IPS-20b (cell line): ENCODE data around the gene ADH1B.

ENCODE experiments used
- H3K27ac ChIP-seq: one replicate; pipeline ENCODE4 v1.5.1; 2013; ENCODE audit warnings: low read length
- H3K27me3 ChIP-seq: 2 replicates; pipeline ENCODE4 v1.6.1; 2013; ENCODE audit warnings: mild to moderate bottlenecking, low read length, inconsistent platforms; ENCODE audit not compliant: insufficient read depth
- H3K36me3 ChIP-seq: 2 replicates; pipeline ENCODE4 v1.6.1; 2013; ENCODE audit warnings: low read depth, mild to moderate bottlenecking, inconsistent platforms, low read length, moderate library complexity; ENCODE audit not compliant: insufficient read depth
- H3K4me1 ChIP-seq: 2 replicates; pipeline ENCODE4 v1.6.1; 2013; ENCODE audit warnings: mild to moderate bottlenecking, control low read depth, inconsistent platforms, low read length, moderate library complexity; ENCODE audit not compliant: insufficient read depth
- H3K4me3 ChIP-seq: 2 replicates; pipeline ENCODE4 v1.5.1; 2013; ENCODE audit warnings: mild to moderate bottlenecking, low read length, inconsistent platforms
- H3K9ac ChIP-seq: 2 replicates; pipeline ENCODE4 v1.6.1; 2013; ENCODE audit warnings: low read depth, mild to moderate bottlenecking, inconsistent platforms, low read length, moderate library complexity
- H3K9me3 ChIP-seq: 2 replicates; pipeline ENCODE4 v1.6.1; 2013; ENCODE audit warnings: mild to moderate bottlenecking, low read depth, low read length, inconsistent platforms; ENCODE audit not compliant: insufficient read depth

Gene ADH1B

DNA sequence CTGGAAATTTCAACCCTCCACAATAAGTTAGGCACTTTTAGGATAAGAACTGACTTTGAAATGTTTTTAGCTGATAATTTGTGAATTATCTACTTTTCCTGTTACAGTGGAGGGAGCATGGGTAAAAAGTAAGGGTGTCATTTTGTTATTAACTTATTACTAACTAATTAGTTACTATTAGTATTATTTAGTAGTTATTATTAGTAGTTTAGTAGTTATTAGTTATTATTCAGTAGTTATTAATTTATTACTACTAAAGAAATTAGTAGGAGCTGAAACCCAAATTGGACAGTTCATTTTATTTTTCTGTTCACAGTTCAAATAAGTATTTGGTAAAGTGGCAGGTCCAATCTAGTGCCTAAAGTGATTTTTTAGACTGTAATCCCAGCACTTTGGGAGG is 35.8 kb downstream of the ADH1B start:
- H3K27me3 ChIP-seq = no peaks in the 10 kb centered on the region
- H3K9ac ChIP-seq = no peak overlapping the region
- no peak overlapping the region for H3K27ac ChIP-seq
- H3K4me1 ChIP-seq = no peaks in the 10 kb centered on the region
- H3K36me3 ChIP-seq = no peaks in the 10 kb centered on the region
- no peak overlapping the region for H3K4me3 ChIP-seq
- H3K9me3 ChIP-seq = no peaks in the 10 kb centered on the region

DNA sequence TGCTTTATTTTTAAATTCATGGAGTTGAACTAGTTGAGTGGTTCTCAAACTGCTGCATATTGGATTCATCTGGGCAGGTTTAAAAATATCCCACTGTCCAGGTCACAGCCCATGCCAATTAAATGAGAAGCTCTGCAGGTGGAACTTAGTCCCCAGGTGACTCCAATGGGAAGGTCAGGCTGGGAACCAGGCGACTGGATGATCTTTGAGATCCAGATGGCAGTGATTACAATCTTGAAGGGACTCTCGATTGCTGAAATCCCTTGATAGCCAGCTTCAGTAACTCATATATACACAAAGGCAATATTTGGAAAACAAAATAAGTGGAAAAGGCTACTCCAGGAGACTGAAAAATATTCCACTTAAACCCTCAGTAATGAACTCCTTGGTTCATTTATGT is 38.5 kb downstream of the ADH1B start:
- Histone ChIP-seq H3K36me3 (no peaks in the 10 kb centered on the region), H3K9me3 (no peaks in the 10 kb centered on the region), H3K9ac (no peak overlapping the region), H3K27ac (no peak overlapping the region), H3K4me1 (no peaks in the 10 kb centered on the region; the same call in 1 of the 2 replicates), H3K4me3 (no peak overlapping the region), H3K27me3 (no peaks in the 10 kb centered on the region)

DNA sequence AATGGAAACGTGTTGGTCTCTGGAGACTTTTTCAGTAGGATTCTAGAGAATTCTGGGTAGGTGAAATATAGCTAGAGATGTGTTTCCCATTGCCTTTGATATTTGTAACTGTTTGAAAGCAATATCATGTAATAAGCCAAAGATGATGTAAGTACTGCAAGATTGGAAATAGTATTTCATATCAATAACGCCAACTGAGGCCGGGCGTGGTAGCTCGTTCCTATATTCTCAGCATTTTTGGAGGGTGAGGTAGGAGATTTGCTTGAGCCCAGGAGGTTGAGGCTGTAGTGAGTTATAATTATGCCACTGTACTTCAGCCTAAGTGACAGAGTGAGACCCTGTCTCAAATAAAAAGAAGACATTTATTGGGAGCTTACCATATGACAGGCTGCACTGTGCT is 39.9 kb downstream of the ADH1B start:
- H3K36me3 ChIP-seq = no peaks in the 10 kb centered on the region
- H3K9ac ChIP-seq = no peak overlapping the region
- H3K4me1 ChIP-seq = no peaks in the 10 kb centered on the region; the same call in 1 of the 2 replicates
- no peak overlapping the region for H3K4me3 ChIP-seq
- H3K27me3 ChIP-seq = no peaks in the 10 kb centered on the region
- no peaks in the 10 kb centered on the region for H3K9me3 ChIP-seq
- H3K27ac ChIP-seq = no peak overlapping the region

DNA sequence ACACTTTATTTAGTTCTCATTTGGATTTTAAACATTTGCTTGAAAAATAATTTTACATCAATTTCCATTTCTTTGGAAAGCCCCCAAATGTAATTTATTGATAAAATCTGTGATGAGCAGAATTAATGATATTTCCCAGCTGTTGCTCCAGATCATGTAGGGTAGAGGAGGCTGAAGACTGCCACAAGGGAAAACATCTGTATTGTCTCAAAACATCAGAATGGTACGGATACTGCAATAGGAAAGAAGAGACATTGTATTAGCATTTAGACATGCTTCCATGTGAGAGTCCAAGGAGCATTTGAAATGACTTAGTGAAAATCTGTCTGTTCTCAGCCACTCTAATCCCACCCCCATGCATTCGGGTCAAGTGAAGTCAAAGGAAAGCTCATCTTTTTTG is 44.8 kb downstream of the ADH1B start:
- Histone ChIP-seq H3K4me3 (no peak overlapping the region), H3K27ac (no peak overlapping the region), H3K9me3 (no peaks in the 10 kb centered on the region), H3K9ac (no peak overlapping the region), H3K36me3 (no peaks in the 10 kb centered on the region), H3K4me1 (no peaks in the 10 kb centered on the region; the same call in 1 of the 2 replicates), H3K27me3 (no peaks in the 10 kb centered on the region)

DNA sequence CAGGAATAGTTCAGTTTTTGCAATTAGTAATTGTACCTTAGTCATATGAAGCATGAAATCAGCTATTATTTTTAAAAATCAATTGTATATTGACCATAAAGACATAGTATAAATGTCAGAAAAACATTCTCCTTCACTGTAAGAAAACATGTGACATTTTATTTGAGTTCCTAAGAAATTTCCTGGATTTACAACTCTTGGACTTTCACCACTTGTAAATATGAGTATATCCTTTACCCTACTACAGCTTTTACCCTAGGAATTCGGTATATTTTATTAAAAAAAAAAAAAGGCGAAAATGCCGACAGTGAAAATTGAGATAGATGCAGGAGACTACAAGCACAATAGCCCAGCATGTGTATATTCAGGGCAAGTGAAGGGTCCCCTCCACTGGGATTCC is 45.3 kb downstream of the ADH1B start:
- Histone ChIP-seq H3K27ac (no peak overlapping the region), H3K9me3 (no peaks in the 10 kb centered on the region), H3K4me1 (no peaks in the 10 kb centered on the region; the same call in 1 of the 2 replicates), H3K4me3 (no peak overlapping the region), H3K36me3 (no peaks in the 10 kb centered on the region), H3K27me3 (no peaks in the 10 kb centered on the region), H3K9ac (no peak overlapping the region)

DNA sequence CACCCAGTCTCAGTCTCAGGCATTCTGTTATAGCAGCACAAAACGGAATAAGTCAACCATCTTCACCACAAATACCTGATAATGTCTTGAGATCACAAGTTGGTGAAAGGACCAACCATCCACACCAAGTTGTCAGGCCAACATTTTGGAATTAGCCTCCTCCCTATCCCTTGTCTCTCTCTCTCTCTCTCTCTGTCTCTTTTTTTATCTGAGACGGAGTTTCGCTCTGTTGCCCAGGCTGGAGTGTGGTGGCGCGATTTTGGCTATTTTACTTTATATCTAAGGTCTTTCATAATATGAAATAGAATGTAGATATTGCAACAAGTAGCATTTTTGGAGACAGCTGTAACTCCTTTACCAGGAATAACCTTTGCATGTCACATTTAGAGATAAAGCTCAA is 46.2 kb downstream of the ADH1B start:
- no peak overlapping the region for H3K9ac ChIP-seq
- H3K4me1 ChIP-seq = no peaks in the 10 kb centered on the region; the same call in 1 of the 2 replicates
- no peak overlapping the region for H3K4me3 ChIP-seq
- H3K27me3 ChIP-seq = no peaks in the 10 kb centered on the region
- H3K36me3 ChIP-seq = no peaks in the 10 kb centered on the region
- H3K9me3 ChIP-seq = peaks cover 7% of the 10 kb centered on the region
- no peak overlapping the region for H3K27ac ChIP-seq

DNA sequence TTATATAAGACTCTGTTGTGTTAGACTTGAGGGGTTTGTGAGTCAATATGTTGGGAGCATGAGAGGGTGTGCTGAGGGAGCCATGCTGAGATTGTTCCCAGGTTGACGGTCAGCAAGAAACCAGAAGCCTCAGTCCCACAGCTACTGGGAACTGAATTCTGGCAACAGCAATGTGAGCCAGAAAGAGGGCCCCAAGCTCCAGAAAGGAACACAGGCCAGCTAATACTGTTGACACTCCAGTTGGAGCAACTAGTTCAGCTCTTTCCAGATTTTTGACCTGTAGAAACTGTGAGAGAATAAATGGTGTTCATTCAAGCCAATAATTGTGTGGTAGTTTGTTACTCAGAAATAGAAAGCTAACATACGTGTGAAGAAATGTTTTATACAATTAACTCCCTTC is 47.5 kb downstream of the ADH1B start:
- Histone ChIP-seq H3K27me3 (no peaks in the 10 kb centered on the region), H3K9me3 (peaks cover 12% of the 10 kb centered on the region), H3K36me3 (no peaks in the 10 kb centered on the region), H3K4me1 (no peaks in the 10 kb centered on the region), H3K27ac (no peak overlapping the region), H3K4me3 (no peak overlapping the region), H3K9ac (no peak overlapping the region)

DNA sequence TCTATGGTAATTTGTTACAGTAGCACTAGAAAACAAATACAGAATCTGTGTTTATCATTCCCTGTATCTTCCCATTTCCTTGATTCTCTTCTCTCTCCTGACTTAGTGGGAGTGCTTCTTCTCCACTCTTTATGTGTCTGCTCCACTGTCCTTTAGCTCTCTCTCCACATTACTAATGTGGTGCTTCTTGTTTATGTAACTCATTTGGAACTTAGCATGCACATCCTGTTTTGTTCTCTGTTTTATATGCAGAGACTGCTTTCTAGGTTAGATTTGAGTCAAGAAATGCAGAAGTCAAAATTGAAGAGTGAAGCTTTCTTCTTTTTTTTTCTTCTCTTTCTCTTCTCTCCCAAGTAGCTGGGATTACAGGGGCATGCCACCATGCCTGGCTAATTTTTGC is 56.3 kb downstream of the ADH1B start:
- H3K27me3 ChIP-seq = no peaks in the 10 kb centered on the region
- no peak overlapping the region for H3K9ac ChIP-seq
- H3K9me3 ChIP-seq = peaks cover 4% of the 10 kb centered on the region; the same call in 1 of the 2 replicates
- H3K4me1 ChIP-seq = no peaks in the 10 kb centered on the region
- no peaks in the 10 kb centered on the region for H3K36me3 ChIP-seq
- H3K27ac ChIP-seq = no peak overlapping the region
- H3K4me3 ChIP-seq = no peak overlapping the region
